ENCODE measurements around the gene SRD5A3. TPM values are rescaled to one million over a fixed set of nuclear protein-coding genes. Genes with fewer than 3 reads are reported as not detected.

SRD5A3 gene
- total RNA-seq, 1 experiment from 2014 or later, result 7.3 TPM

DNA sequence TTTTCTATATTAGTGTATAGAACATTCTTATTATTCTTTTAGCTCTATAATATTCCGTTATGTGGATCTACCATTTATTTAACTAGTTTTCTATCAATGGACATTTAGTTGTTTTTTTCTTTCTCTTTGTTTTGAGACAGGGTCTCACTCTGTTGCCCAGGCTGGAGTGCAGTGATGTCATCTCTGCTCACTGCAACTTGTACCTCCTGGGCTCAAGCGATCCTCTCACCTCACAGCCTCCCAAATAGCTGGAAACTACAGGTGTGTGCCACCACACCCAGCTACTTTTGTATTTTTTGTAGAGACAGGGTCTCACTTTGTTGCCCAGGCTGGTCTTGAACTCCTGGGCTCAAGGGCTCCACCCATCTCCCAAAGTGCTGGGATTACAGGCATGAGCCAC lies 60.5 kb downstream of the SRD5A3 start:
- H3K36me3 ChIP-seq (ENCODE audit: low read depth), result no peaks in the 10 kb centered on the region
- H3F3A ChIP-seq (ENCODE audit: insufficient read depth, low read depth), result no peaks in the 10 kb centered on the region
- H3K4me3 ChIP-seq, result no peak overlapping the region
- no peaks in the 10 kb centered on the region for H3K9me2 ChIP-seq (ENCODE audit: insufficient read depth)
- no peak overlapping the region for H3K27ac ChIP-seq
- POLR2A ChIA-PET (ENCODE audit: unreplicated experiment), result no interaction called here
- H3K4me2 ChIP-seq, result no peak overlapping the region
- CTCF ChIA-PET, result no interaction called here
- no peaks in the 10 kb centered on the region for H3K9me3 ChIP-seq (ENCODE audit: insufficient read depth, low read depth)
- H3K27me3 ChIP-seq (ENCODE audit: insufficient read depth, low read depth), result no peaks in the 10 kb centered on the region
- H4K20me1 ChIP-seq (ENCODE audit: insufficient read depth), result peaks cover 28% of the 10 kb centered on the region
- H2AFZ ChIP-seq, result no peak overlapping the region
- BruUV-seq (replicated peaks), result no TSS peak
- no peak for DNase-seq
- no peaks in the 10 kb centered on the region for H3K4me1 ChIP-seq (replicated peaks; ENCODE audit: insufficient read depth)
- peaks cover 86% of the 10 kb centered on the region for H3K79me2 ChIP-seq (ENCODE audit: low read depth)
- no peak for TF ChIP-seq EZH2 (IDR thresholded peaks at IDR 0.05; ENCODE audit: low read depth)
- TF ChIP-seq, protein P1, sequence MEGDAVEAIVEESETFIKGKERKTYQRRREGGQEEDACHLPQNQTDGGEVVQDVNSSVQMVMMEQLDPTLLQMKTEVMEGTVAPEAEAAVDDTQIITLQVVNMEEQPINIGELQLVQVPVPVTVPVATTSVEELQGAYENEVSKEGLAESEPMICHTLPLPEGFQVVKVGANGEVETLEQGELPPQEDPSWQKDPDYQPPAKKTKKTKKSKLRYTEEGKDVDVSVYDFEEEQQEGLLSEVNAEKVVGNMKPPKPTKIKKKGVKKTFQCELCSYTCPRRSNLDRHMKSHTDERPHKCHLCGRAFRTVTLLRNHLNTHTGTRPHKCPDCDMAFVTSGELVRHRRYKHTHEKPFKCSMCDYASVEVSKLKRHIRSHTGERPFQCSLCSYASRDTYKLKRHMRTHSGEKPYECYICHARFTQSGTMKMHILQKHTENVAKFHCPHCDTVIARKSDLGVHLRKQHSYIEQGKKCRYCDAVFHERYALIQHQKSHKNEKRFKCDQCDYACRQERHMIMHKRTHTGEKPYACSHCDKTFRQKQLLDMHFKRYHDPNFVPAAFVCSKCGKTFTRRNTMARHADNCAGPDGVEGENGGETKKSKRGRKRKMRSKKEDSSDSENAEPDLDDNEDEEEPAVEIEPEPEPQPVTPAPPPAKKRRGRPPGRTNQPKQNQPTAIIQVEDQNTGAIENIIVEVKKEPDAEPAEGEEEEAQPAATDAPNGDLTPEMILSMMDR (conservative IDR thresholded peaks at IDR 0.05), result no peak
- intact Hi-C loops (cut with micrococcal nuclease; ENCODE audit: unreplicated experiment), result no loop called here

DNA sequence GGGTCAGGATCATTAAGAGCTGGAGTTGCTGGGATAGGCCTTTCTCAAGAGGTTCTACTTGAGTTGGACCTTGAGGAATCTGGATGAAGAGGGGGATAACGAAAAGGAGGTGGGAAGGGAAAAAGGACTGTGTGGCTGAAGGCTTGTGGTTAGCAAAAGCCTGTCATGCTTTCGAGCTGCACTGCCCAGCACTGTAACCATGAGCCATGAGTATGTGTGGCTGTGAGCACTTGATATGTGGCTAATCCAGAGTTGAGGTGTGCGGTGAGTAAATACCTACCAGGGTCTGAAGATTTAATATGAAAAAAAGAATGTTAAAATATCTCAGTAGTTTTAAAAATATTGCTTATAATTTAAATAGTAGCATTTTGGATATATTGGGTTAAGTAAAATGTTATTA lies 61.1 kb downstream of the SRD5A3 start:
- CTCF ChIA-PET, result no interaction called here
- Histone ChIP-seq H3K4me2 (no peak overlapping the region), H3K36me3 (ENCODE audit: low read depth) (no peaks in the 10 kb centered on the region), H3K9me3 (ENCODE audit: insufficient read depth, low read depth) (no peaks in the 10 kb centered on the region), H2AFZ (no peak overlapping the region), H4K20me1 (ENCODE audit: insufficient read depth) (peaks cover 26% of the 10 kb centered on the region), H3K27me3 (ENCODE audit: insufficient read depth, low read depth) (no peaks in the 10 kb centered on the region), H3K4me1 (replicated peaks; ENCODE audit: insufficient read depth) (no peaks in the 10 kb centered on the region), H3K4me3 (no peak overlapping the region), H3K9me2 (ENCODE audit: insufficient read depth) (no peaks in the 10 kb centered on the region), H3F3A (ENCODE audit: insufficient read depth, low read depth) (no peaks in the 10 kb centered on the region), H3K79me2 (ENCODE audit: low read depth) (peaks cover 84% of the 10 kb centered on the region), H3K27ac (no peak overlapping the region)
- POLR2A ChIA-PET (ENCODE audit: unreplicated experiment), result no interaction called here
- no peak for TF ChIP-seq EZH2 (IDR thresholded peaks at IDR 0.05; ENCODE audit: low read depth)
- TF ChIP-seq, protein P1 (conservative IDR thresholded peaks at IDR 0.05), result no peak
- BruUV-seq (replicated peaks), result no TSS peak
- no peak for DNase-seq
- intact Hi-C loops (cut with micrococcal nuclease; ENCODE audit: unreplicated experiment), result no loop called here

DNA sequence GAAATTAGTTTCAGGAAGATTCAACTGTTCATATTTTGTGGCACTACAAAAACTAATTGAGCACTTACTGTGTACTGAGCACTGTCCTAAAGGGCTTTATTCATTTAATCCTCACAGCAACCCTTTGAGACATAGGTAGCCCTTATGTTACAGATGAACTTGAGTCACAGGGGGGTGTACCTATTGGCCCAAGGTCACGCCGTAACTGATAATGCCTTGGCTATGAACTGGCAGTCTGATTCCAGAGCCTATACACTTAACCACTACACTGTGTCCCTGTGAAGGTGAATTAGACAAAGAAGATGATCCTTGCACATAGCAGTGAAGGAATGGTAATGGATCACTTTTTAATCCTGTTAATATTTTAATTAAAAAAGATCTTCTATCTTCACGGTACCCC lies 61.7 kb downstream of the SRD5A3 start:
- CTCF ChIA-PET, result no interaction called here
- intact Hi-C loops (cut with micrococcal nuclease; ENCODE audit: unreplicated experiment), result no loop called here
- H3F3A ChIP-seq (ENCODE audit: insufficient read depth, low read depth), result no peaks in the 10 kb centered on the region
- H2AFZ ChIP-seq, result no peak overlapping the region
- H3K79me2 ChIP-seq (ENCODE audit: low read depth), result peaks cover 83% of the 10 kb centered on the region
- POLR2A ChIA-PET (ENCODE audit: unreplicated experiment), result no interaction called here
- H3K9me2 ChIP-seq (ENCODE audit: insufficient read depth), result no peaks in the 10 kb centered on the region
- TF ChIP-seq EZH2 (IDR thresholded peaks at IDR 0.05; ENCODE audit: low read depth), result no peak
- TF ChIP-seq, protein P1 (conservative IDR thresholded peaks at IDR 0.05), result no peak
- BruUV-seq (replicated peaks), result no TSS peak
- H3K36me3 ChIP-seq (ENCODE audit: low read depth), result no peaks in the 10 kb centered on the region
- no peaks in the 10 kb centered on the region for H3K9me3 ChIP-seq (ENCODE audit: insufficient read depth, low read depth)
- H4K20me1 ChIP-seq (ENCODE audit: insufficient read depth), result peaks cover 26% of the 10 kb centered on the region
- H3K4me3 ChIP-seq, result no peak overlapping the region
- no peaks in the 10 kb centered on the region for H3K4me1 ChIP-seq (replicated peaks; ENCODE audit: insufficient read depth)
- H3K4me2 ChIP-seq, result no peak overlapping the region
- H3K27me3 ChIP-seq (ENCODE audit: insufficient read depth, low read depth), result no peaks in the 10 kb centered on the region
- DNase-seq, result no peak
- H3K27ac ChIP-seq, result no peak overlapping the region
